GM18499 (cell line): ENCODE data around the gene SIX2.

ENCODE experiments used
- ATAC-seq: cut with Tn5 transposase; IDR thresholded peaks from one replicate; pipeline ENCODE4 v1.9.1; 2021; ENCODE audit warnings: moderate number of reproducible peaks; ENCODE audit not compliant: insufficient read depth, unreplicated experiment

SIX2 gene

DNA sequence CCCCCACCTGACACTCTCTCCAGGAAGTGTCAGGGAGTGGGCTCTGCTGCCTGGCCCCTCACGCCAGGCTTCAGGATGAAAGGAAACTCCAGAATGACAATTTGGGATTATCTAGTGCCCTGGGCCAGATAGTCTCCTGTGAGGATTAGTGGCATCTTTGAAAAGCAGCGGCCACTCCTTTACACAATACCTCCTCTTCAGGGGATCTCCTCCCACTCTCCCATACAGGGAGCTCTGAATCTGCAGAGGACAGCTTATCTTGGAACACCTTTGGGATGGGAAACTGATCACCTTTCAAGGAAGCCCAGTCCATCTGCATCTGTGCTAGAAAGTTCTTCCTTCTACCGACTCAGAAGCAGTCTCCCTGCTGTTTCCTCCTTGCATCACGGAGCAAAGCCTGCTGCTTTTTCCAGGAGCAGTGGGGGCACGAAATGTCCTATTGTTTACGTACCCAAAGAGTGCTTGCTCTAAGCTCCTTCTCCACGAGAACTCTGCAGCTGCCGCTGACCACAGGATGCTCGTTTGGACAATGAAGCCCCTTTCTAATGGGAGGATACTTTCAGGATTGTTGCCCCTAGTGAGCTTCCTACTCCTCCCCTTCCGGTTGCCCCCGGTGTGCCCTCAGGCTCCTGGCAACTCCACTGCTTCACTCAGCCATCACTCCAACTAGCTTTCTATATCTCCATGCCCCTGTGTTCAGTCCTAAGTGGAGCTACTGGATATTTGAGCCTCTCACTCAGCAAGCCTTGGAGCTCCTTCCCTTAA lies 36.3 kb downstream of the SIX2 start:
- ATAC-seq = no peak

GRCh38 chr2:44970846-44971450 lies 38.3 kb downstream of the SIX2 start:
- no peak for ATAC-seq

- no peak for ATAC-seq
Measured at GRCh38 chr2:44969936-44970335, 39.3 kb downstream of the SIX2 start.

- ATAC-seq = no peak
Measured at GRCh38 chr2:44967727-44968432, 41.4 kb downstream of the SIX2 start.

DNA sequence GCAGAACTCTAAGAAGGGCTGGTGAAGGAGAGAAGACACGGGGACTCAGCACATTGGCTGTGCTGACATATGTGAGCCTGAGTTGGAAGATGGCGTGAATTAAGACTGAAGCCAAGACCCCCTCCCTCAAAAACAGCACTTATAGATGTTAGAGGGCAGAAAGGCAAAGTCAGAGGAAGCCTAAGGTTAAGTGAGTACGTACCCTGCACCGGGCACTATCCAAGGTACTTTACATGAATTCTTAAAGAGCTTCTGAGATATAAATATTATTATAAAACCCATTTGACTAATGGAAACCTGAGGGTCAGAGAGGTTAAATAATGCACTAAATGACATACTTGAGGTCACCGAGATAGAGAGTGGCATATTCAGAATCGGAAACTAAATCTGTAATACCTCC lies 42.2 kb downstream of the SIX2 start:
- ATAC-seq = no peak

DNA sequence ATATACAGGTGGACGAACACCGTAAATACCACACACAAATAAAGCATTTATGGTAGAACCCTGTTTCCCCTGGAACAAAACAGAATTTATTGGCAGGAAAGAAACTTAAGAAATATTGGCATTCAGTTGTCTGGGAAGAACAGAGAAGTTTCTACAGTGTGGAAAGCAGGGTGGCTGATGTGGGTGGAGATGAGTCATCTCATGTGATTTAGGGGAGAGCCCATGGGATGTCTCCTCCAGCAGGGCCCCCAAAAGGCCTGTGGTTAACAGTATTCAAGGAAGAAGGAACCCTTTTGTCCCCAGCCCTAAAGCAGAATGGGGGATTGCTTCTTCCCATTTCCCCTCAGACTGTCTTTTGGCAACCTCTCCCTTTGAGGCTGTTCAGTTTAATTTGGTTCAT lies 43.6 kb downstream of the SIX2 start:
- no peak for ATAC-seq

GRCh38 chr2:44964752-44965236 lies 44.5 kb downstream of the SIX2 start:
- ATAC-seq = no peak

DNA sequence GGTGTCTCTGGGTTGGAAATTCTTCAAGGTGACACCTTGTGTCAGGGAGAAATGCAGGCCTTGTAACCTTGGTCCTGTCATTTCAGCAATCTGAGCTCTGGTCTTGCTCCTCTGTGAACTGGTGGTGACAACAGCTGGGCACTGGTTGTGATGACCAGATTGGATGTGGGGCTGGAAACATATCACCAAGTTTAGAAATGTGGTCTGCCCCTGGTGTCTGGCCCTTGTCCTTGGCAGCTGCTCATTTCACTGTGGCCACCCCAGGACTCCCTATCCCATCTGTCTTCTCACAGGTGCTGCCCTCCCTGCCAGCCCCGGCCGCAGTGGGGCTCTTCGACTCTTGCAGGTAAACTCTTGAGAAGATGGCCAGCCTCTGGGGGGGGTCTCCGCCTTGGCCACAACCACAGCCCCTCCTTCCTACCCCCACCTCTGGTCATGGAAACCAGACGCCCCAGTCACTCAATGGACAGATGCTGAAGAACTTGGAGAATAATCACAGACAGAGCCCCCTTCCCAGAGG lies 47.0 kb downstream of the SIX2 start:
- ATAC-seq = no peak

DNA sequence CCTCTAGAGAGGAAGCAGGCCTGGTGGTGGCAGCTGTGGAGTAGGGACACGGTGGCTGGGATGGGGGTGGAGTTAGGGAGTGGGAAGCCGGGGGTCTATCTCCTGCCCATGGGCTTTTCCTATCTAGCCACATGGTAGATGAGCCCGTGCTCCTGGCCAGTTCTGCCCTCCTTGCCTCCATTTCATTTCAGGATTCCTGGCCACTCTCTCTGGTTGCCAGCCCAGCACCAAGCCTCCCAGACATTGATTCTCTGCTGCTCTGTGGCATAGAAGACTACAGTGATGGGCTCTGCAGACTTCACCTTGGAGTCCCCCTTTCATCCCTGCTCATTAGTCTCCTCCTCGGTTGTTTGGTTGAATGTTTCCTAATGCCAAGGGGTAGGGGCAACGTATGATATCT lies 48.4 kb downstream of the SIX2 start:
- ATAC-seq = no peak

- no peak for ATAC-seq
Measured at GRCh38 chr2:44959855-44960254, 49.4 kb downstream of the SIX2 start.

DNA sequence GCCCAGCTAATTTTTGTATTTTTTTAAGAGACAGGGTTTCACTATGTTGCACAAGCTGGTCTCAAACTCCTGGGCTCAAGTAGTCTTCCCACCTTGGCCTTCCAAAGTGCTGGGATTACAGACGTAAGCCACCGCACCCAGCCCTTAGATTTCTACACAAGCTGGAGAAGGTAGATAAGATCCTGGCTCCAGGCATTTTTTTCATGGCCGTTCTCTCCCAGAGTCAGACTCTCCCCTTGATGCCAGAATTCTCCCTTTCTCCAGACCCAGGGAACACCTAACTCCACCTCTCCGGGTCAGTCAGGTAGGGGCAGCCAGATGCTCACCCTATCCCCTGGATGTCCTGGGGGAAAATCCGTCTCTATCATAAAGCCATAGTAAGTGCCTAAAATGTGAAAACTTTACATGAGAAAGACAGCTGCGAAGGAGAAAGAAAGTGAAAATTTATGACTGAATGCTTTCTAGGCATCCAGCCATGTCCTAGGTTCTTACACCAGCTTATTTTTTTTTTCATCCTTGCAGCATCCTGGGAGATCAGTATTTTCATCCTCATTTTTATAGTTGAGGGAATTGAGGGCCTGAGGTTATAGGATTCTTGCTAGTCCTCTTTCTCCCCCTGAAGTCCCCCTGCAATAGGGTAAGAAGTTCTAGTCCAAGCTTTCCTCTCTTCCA lies 51.5 kb downstream of the SIX2 start:
- no peak for ATAC-seq

DNA sequence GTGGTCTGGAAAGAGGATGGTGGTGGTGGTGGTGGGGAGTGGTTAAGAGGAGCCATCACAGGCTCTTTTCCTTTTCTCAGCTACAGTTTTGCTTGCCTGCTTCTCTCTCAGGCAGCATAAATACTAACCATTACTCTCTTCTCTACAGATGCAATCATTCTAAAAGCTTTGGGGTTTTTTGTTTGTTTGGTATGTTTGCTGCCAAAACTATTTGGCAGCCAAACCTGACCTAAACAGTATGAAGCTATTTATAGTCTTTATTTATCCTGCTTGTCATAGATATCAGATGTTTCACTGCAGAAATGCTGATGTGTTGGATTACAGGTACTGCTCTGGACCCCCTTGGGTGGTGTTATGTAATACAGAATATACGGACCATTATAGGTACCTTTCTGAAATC lies 52.4 kb downstream of the SIX2 start:
- no peak for ATAC-seq

DNA sequence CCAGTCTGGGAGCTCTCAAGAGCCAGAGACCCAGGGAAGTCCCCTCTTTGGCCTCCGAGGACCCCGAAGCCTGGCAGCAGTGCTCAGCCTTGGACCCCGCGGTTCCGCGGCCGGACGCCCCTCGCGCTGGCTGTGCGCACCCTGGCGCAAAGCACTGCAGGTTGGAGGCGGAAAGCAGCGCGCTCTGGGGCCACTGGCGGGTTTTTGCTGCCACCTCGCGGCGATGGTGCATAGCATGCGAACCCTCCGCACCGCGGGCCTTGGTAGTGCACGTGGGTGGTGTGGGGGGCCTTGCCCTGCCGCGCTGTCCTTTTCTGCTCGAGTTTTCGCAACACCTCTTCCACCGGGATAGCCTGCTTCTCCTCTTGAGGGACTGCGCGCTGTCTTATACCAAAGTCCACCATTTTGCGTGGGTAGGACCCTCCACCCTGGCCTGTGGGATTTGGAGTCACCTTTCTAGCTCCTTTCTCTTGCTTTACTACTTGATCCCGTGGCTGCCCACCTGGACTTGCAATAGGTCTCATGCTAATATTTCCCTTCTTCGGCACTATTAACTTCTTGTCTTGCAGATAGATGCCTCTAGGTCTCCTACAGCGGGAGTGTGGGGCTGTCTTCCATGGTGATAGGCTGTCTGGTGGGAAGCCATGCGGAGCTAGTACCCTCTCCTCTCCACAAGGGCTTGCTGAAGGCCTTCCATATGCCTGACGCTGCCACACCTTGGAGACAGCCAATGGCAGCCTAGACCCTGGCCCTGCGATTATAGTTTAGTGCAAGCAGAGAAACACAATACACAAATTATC lies 53.5 kb downstream of the SIX2 start:
- ATAC-seq = no peak
